Bone marrow (tissue), 2 donors: ENCODE results near the gene HAL.

Experiments
- DNase-seq, 2 donors: peaks; one replicate each; lab custom pipeline; 2025; lab: John Stamatoyannopoulos, UW

Gene HAL

DNA sequence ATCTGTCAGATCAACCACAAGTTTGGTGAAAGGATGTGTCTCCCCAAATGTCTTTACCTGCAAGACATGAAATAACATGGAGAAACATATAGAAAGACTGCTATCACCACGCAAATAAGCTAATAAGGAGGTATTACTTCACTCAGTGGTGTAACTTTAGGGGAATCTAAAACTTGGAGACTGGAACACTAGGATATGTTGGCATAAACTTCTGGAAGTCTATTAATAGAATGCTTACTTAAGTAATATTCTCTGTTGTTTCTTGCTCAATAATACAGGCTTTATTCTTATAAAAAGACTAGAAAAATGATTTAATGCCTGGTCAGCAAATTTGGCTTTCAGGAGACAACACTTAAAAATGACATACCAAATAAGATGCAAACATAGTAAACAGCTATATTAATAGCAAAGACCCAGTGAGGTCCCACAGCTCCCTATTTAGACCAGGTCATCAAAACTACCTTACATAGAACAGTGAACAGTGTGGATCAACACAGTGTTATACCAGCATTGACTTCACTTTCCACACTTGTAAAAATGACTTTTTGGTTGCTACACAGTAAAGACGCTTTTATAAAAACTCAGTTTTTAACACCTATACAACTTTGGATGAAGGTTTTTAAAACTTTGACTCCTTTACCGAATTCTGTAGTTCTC is 18.9 kb upstream of the HAL start:
- no peak for DNase-seq

GRCh38 chr12:96007729-96008128 is 11.6 kb upstream of the HAL start:
- no peak for DNase-seq

- DNase-seq: no peak
Measured at GRCh38 chr12:96006727-96007126, 10.6 kb upstream of the HAL start.

GRCh38 chr12:96000858-96001257 is 4.7 kb upstream of the HAL start:
- DNase-seq: no peak

DNA sequence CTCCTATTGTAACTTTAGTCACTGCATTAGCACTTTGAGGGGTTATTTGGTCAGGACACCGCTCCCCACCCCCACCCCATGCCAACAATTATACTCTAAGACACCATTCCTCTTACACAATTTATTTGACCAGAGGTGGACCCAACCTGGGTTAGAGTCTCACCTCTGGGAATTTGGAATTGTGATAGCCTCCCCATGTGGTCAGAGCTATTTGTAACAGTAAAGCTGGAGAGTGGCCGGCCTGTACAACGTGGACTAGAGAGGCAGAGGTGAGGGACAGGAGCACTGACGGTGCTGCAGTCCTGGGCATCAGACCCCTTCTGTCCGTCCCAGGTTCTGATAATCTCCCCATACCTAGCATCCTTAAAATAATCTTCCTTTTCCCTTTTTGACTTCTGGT is 3.3 kb upstream of the HAL start:
- DNase-seq: no peak

GRCh38 chr12:95998611-95999286 is 2.6 kb upstream of the HAL start:
- DNase-seq: peak in 1 of 2 donors; percentile 76

- DNase-seq: no peak
Measured at GRCh38 chr12:95997911-95998510, 1.9 kb upstream of the HAL start.

- DNase-seq: no peak
Measured at GRCh38 chr12:95997276-95997675, 1.1 kb upstream of the HAL start.

DNA sequence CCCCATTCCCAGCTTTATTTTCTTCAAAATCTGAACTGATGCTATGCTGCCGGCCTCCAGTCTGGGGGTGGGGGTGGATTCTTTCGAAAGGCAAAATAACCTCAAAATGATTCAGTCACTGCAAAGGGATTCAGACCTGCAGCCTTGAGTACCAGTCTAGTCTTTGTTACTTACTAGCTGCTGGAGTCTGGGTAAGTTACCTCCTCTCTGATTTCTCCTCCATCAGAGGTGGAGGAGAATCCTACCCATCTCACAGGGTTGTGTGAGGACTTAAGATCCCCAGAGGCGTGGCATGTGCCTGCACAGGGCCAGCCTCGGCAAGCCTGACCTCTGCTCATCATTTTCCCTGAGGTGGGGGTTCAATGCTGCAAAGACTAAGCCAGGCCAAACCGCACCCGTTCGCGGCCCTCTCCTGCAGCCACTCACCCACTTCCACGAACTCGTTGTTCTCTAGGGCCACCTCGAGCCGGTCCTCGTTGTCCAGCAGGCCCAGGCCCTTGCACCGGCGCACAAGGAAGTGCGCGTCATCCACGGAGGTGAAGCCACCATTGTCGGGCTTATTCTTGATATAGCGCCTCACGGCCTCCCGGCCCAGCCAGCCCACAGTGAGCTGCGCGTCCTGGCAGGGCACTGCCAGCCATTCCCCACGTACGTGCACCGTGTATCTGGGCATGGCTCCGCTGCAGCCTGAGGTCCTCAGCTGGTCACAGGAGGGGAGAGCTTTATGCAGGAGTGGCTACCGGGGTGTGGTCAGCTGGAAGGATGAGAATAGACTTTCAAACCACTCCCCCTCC is 709 bp downstream of the HAL start:
- DNase-seq: no peak

GRCh38 chr12:95994476-95994875 is 1.7 kb downstream of the HAL start:
- no peak for DNase-seq

DNA sequence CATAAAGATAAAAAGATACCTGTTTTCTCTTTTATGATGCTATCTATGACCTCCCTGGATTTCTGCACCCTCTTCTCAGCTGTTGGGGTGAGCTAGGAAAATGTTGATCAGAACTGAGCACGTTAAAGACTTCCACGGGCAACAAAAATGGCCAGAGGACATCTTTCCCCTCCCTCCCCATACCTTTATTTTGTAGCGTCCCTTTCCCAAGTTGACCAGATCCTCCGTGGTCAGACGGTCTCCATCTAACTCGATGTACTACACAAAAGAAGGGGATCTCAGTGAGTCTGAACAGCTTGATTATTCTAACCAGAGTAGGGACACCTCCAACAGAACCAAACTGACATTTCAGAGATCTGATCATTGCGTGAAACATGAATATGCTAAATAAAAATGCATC is 2.2 kb downstream of the HAL start:
- DNase-seq: no peak

- no peak for DNase-seq
Measured at GRCh38 chr12:95990136-95990535, 6.0 kb downstream of the HAL start.

DNA sequence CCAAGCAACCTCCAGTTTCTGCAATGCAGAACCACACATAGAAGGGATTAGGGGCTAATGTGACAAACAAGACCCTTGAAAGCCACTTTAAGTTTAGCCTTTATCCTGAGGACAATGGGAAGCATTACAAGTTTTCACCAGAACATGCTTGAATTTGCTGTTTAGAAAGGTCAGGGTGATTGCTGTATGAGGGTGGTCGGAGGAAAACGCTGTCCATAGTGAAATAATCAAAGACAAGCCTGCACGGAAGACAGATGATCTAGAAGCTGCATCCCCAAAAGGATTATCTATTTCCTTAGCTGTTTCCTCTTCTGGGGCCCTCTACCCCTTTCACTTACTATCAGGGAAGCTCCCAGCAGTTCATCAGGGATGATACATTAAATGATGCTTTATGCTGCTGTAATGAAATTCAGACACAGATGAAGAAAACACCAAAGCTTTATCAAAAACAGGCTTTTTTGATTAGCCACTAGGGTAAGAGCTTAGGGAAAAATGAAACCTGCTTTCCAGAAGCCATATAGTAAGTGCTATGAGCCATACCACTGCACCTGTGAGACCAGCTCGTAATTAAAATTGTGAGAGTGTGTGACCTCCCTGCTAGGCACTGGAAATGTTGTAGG is 6.5 kb downstream of the HAL start:
- DNase-seq: no peak

GRCh38 chr12:95988506-95989275 is 7.5 kb downstream of the HAL start:
- no peak for DNase-seq

GRCh38 chr12:95986635-95987570 is 9.2 kb downstream of the HAL start:
- no peak for DNase-seq

DNA sequence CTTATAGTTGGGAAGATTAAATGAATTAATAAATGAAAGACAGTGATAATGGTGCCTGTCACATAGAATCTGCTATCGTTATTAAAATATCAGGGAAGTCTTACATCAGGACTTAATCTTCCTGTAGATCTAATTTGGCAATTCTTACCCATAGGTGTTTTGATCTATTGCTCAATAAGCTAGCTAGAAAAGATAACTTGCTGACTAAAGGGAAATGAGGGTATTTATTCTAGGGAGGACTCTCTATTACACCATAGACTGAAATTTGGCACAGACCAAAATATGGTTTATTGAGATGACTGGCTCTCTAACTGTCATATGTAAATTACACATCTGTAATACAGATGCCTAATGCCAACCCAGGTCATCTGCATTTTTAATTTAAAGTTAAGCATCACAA is 11.5 kb downstream of the HAL start:
- no peak for DNase-seq

- no peak for DNase-seq
Measured at GRCh38 chr12:95982602-95983001, 13.5 kb downstream of the HAL start.

DNA sequence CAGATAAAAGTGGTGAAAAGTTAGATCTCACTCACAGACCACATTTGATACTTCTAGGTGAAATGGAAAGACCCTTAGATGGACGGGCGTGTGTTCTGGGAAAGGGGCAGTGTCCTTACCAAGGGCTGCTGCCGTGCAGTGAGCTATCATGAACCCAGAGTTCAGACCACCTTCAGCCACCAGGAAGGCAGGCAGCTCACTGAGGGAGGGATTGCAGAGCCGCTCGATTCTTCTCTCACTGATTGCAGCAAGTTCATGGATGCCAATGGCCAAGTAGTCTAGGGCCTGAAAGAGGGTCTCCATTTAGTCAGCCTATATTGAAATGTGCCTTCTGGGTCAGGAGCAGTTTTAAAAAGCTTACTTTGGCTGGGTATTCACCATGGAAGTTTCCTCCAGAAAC is 15.7 kb downstream of the HAL start:
- DNase-seq: no peak

DNA sequence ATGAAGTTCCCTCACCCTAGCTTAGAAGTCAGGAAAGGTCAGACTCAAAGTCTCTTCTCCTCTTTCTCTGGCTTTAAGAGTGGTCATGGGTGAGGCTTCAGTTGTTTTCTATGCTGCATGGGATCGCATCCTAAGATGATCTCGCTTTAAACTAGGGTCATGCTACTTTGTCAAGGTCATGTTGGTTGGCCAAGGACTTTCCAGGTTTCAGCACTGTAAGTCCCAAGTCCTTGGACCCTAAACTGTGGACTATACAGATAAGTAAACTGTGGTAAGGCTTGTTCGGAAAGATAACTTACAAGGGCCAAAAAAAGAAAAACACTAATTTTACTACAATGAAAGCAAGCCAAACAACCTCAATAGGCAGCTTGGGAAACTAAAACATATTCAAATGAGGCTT is 17.4 kb downstream of the HAL start:
- DNase-seq: no peak

DNA sequence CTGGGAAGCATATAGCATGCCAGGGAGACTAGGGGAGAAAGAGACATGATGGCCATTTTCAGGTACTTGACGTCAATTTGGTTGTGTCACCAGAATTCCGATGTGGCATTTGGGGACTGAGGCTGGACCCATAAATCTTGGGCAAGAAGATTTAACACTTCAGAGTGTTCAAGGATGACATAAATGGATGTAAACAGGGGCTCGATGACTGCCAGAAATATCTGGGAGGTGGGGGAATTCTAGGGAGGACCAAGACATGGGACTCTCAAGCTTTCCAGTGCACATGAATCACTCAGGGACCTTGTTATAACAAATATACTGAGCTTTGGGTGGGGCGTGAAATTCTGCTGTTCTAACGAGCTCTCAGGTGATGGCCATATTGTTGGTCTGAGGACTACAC is 17.8 kb downstream of the HAL start:
- DNase-seq: no peak
